Measurements from ENCODE around the gene IFNLR1.

IFNLR1 gene

GRCh38 chr1:24179251-24179840 is 7.7 kb downstream of the IFNLR1 start:
- Mint-ChIP-seq H3K27me3 (ENCODE audit: low read depth, poor library complexity) (peaks cover 3% of the 10 kb centered on the region), H3K9me3 (peaks cover under 1% of the 10 kb centered on the region), H3K36me3 (ENCODE audit: low read depth) (no peaks in the 10 kb centered on the region), H3K27ac (no peak overlapping the region), H3K4me1 (no peaks in the 10 kb centered on the region), H3K4me3 (no peak overlapping the region)
- no peak for DNase-seq
- TF ChIP-seq, protein P1, sequence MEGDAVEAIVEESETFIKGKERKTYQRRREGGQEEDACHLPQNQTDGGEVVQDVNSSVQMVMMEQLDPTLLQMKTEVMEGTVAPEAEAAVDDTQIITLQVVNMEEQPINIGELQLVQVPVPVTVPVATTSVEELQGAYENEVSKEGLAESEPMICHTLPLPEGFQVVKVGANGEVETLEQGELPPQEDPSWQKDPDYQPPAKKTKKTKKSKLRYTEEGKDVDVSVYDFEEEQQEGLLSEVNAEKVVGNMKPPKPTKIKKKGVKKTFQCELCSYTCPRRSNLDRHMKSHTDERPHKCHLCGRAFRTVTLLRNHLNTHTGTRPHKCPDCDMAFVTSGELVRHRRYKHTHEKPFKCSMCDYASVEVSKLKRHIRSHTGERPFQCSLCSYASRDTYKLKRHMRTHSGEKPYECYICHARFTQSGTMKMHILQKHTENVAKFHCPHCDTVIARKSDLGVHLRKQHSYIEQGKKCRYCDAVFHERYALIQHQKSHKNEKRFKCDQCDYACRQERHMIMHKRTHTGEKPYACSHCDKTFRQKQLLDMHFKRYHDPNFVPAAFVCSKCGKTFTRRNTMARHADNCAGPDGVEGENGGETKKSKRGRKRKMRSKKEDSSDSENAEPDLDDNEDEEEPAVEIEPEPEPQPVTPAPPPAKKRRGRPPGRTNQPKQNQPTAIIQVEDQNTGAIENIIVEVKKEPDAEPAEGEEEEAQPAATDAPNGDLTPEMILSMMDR (IDR thresholded peaks at IDR 0.05): no peak

- H3K27me3 Mint-ChIP-seq (ENCODE audit: low read depth, poor library complexity): peaks cover 3% of the 10 kb centered on the region
- TF ChIP-seq, protein P1 (IDR thresholded peaks at IDR 0.05): no peak
- DNase-seq: no peak
- H3K4me3 Mint-ChIP-seq: no peak overlapping the region
- no peak overlapping the region for H3K27ac Mint-ChIP-seq
- peaks cover 8% of the 10 kb centered on the region for H3K9me3 Mint-ChIP-seq
- no peaks in the 10 kb centered on the region for H3K36me3 Mint-ChIP-seq (ENCODE audit: low read depth)
- no peaks in the 10 kb centered on the region for H3K4me1 Mint-ChIP-seq
Measured at GRCh38 chr1:24178407-24178806, 8.7 kb downstream of the IFNLR1 start.

GRCh38 chr1:24177161-24177560 is 9.9 kb downstream of the IFNLR1 start:
- H3K36me3 Mint-ChIP-seq (ENCODE audit: low read depth): no peaks in the 10 kb centered on the region
- TF ChIP-seq, protein P1 (IDR thresholded peaks at IDR 0.05): no peak
- H3K4me3 Mint-ChIP-seq: no peak overlapping the region
- H3K27ac Mint-ChIP-seq: no peak overlapping the region
- no peaks in the 10 kb centered on the region for H3K4me1 Mint-ChIP-seq
- H3K27me3 Mint-ChIP-seq (ENCODE audit: low read depth, poor library complexity): peaks cover 3% of the 10 kb centered on the region
- peaks cover 8% of the 10 kb centered on the region for H3K9me3 Mint-ChIP-seq
- DNase-seq: no peak

DNA sequence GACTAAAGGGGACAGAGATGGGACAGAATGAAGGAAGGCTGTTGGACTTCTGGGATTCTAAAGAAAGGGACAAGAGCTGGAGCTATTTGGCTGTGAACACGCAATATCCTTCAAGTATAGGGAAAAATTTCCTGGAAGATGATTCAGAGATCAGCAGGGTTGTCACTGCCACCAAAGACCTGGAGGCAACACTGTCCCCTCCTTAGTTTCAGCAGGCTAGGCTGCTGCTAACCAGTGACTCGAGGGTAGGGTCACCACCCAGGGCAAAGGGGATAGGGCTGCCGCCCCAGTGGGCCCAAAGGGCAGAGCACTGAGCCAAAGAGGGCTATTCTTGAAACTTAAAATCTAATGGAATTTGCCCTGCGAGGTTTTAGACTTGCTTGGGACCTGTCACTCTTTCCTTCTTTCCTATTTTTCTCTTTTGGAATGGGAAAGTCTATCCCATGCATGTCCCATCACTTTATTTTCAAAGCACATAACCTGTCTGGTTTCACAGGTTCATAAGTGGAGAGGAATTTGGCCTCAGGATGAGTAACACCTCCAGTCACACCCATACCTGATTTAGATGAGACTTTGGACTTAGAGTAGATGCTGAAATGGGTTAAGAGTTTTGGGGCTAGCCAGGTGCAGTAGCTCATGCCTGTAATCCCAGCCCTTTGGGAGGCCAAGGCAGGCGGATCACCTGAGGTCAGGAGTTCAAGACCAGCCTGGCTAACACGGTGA is 11.9 kb downstream of the IFNLR1 start:
- peaks cover 8% of the 10 kb centered on the region for H3K9me3 Mint-ChIP-seq
- no peak for DNase-seq
- no peaks in the 10 kb centered on the region for H3K36me3 Mint-ChIP-seq (ENCODE audit: low read depth)
- H3K27ac Mint-ChIP-seq: no peak overlapping the region
- TF ChIP-seq, protein P1 (IDR thresholded peaks at IDR 0.05): no peak
- H3K4me1 Mint-ChIP-seq: no peaks in the 10 kb centered on the region
- peaks cover under 1% of the 10 kb centered on the region for H3K27me3 Mint-ChIP-seq (ENCODE audit: low read depth, poor library complexity)
- H3K4me3 Mint-ChIP-seq: no peak overlapping the region

- H3K36me3 Mint-ChIP-seq (ENCODE audit: low read depth): no peaks in the 10 kb centered on the region
- H3K27ac Mint-ChIP-seq: no peak overlapping the region
Measured at GRCh38 chr1:24173638-24174575, 13.2 kb downstream of the IFNLR1 start.

More at GRCh38 chr1:24173638-24174575, 13.2 kb downstream of the IFNLR1 start:
- DNase-seq: no peak
- H3K4me1 Mint-ChIP-seq: no peaks in the 10 kb centered on the region
- H3K4me3 Mint-ChIP-seq: no peak overlapping the region
- H3K27me3 Mint-ChIP-seq (ENCODE audit: low read depth, poor library complexity): no peaks in the 10 kb centered on the region
- TF ChIP-seq, protein P1 (IDR thresholded peaks at IDR 0.05): no peak
- peaks cover 8% of the 10 kb centered on the region for H3K9me3 Mint-ChIP-seq
